Neural cell (in vitro differentiated cells): ENCODE measurements around the gene SNRPA1.

ENCODE experiments used
- CTCF ChIP-seq: fragments of 450-650 bp; IDR thresholded peaks from 2 replicates; pipeline ENCODE4 v1.5.1; 2014; ENCODE audit warnings: antibody characterized with exemption, mild to moderate bottlenecking, moderate library complexity; ENCODE audit not compliant: poor library complexity, severe bottlenecking
- EP300 ChIP-seq: fragments of 450-650 bp; conservative IDR thresholded peaks from 2 replicates; pipeline ENCODE4 v1.6.1; 2014; ENCODE audit warnings: antibody characterized with exemption, mild to moderate bottlenecking, moderate library complexity; ENCODE audit not compliant: poor library complexity, severe bottlenecking
- POLR2AphosphoS5 ChIP-seq: IDR thresholded peaks from 2 replicates; pipeline ENCODE4 v1.6.1; 2012
- REST ChIP-seq: IDR thresholded peaks from 2 replicates; pipeline ENCODE4 v1.6.1; 2012; ENCODE audit warnings: borderline replicate concordance
- SMC3 ChIP-seq: fragments of 450-650 bp; conservative IDR thresholded peaks from 2 replicates; pipeline ENCODE4 v1.6.1; 2014; ENCODE audit warnings: antibody characterized with exemption, mild to moderate bottlenecking, moderate library complexity; ENCODE audit not compliant: poor library complexity

GRCh38 chr15:101327147-101327740 is 32.2 kb upstream of the SNRPA1 start:
- no peak for TF ChIP-seq CTCF
- TF ChIP-seq SMC3 = no peak
- TF ChIP-seq EP300 = no peak
- TF ChIP-seq POLR2AphosphoS5 = no peak
- no peak for TF ChIP-seq REST
